Measurements from ENCODE around the gene CRK. TPM values are rescaled to one million over a fixed set of nuclear protein-coding genes. Genes with fewer than 3 reads are reported as not detected.

Gene CRK
- total and polyA plus RNA-seq, 10 of the 15 experiments (the other 5 are each of a cell fraction or from before 2014, with no cell fraction given), result 11.1 to 23.8 (median 20.5) TPM

- Histone ChIP-seq H3K27ac (ENCODE audit: control insufficient read depth, insufficient read depth) (no peak overlapping the region), H3K9me3 (replicated peaks; ENCODE audit: control insufficient read depth, insufficient read depth, low read length) (no peaks in the 10 kb centered on the region), H3K36me3 (ENCODE audit: control insufficient read depth in 2 of 2, insufficient read depth in 2 of 2, low read length in 1 of 2) (no peaks in the 10 kb centered on the region; a peak in 1 of 4 replicates), H3K27me3 (replicated peaks in 1 of 2; ENCODE audit: control insufficient read depth in 2 of 2, insufficient read depth in 2 of 2, low read length in 1 of 2) (no peaks in the 10 kb centered on the region), H3K4me3 (no peak overlapping the region), H3K4me1 (ENCODE audit: control insufficient read depth, insufficient read depth, low read length) (peaks cover 19% of the 10 kb centered on the region), H3K9ac (ENCODE audit: control insufficient read depth, insufficient read depth, low read length) (no peak overlapping the region), H3K79me2 (ENCODE audit: control insufficient read depth, insufficient read depth, low read length) (no peaks in the 10 kb centered on the region; the same call in 1 of the 2 replicates), H2AFZ (ENCODE audit: control insufficient read depth, low read depth, low read length) (no peak overlapping the region), H4K20me1 (ENCODE audit: control insufficient read depth, insufficient read depth) (no peaks in the 10 kb centered on the region), H3K4me2 (ENCODE audit: control insufficient read depth, insufficient read depth) (no peak overlapping the region)
- TF ChIP-seq MEF2B (IDR thresholded peaks at IDR 0.05; ENCODE audit: partially characterized antibody, poor library complexity, severe bottlenecking) (no peak), FOXM1 (IDR thresholded peaks at IDR 0.05; ENCODE audit: low read depth, low read length) (no peak), HDAC6 (IDR thresholded peaks at IDR 0.05; ENCODE audit: unreplicated experiment) (no peak), CHD1 (IDR thresholded peaks at IDR 0.05; ENCODE audit: low read depth, low read length) (no peak), SMAD1 (IDR thresholded peaks at IDR 0.05; ENCODE audit: low read depth, partially characterized antibody) (no peak), SMAD5 (IDR thresholded peaks at IDR 0.05; ENCODE audit: low read depth) (no peak), SRF (IDR thresholded peaks at IDR 0.05; ENCODE audit: low read depth in 2 of 2, low read length in 2 of 2) (no peak), BCL3 (IDR thresholded peaks at IDR 0.05; ENCODE audit: borderline replicate concordance, insufficient read depth, low read depth, low read length, poor library complexity, severe bottlenecking) (no peak), TBL1XR1 (IDR thresholded peaks at IDR 0.05; ENCODE audit: low read depth, low read length) (no peak), PAX5 (IDR thresholded peaks at IDR 0.05; ENCODE audit: borderline replicate concordance, low read depth, low read length) (no peak), YY1 (IDR thresholded peaks at IDR 0.05; ENCODE audit: low read depth, low read length) (no peak), TAF1 (IDR thresholded peaks at IDR 0.05; ENCODE audit: borderline replicate concordance, low read depth, low read length) (no peak), RUNX3 (IDR thresholded peaks at IDR 0.05; ENCODE audit: low read length) (no peak), WRNIP1 (IDR thresholded peaks at IDR 0.05; ENCODE audit: borderline replicate concordance, low read depth, low read length) (no peak), MEF2A (IDR thresholded peaks at IDR 0.05; ENCODE audit: insufficient read depth, low read depth, low read length) (no peak), NFYA (IDR thresholded peaks at IDR 0.05; ENCODE audit: borderline replicate concordance, low read depth, low read length) (no peak), GATAD2B (conservative IDR thresholded peaks at IDR 0.05; ENCODE audit: low read depth) (no peak)
- TF ChIP-seq, protein P1, sequence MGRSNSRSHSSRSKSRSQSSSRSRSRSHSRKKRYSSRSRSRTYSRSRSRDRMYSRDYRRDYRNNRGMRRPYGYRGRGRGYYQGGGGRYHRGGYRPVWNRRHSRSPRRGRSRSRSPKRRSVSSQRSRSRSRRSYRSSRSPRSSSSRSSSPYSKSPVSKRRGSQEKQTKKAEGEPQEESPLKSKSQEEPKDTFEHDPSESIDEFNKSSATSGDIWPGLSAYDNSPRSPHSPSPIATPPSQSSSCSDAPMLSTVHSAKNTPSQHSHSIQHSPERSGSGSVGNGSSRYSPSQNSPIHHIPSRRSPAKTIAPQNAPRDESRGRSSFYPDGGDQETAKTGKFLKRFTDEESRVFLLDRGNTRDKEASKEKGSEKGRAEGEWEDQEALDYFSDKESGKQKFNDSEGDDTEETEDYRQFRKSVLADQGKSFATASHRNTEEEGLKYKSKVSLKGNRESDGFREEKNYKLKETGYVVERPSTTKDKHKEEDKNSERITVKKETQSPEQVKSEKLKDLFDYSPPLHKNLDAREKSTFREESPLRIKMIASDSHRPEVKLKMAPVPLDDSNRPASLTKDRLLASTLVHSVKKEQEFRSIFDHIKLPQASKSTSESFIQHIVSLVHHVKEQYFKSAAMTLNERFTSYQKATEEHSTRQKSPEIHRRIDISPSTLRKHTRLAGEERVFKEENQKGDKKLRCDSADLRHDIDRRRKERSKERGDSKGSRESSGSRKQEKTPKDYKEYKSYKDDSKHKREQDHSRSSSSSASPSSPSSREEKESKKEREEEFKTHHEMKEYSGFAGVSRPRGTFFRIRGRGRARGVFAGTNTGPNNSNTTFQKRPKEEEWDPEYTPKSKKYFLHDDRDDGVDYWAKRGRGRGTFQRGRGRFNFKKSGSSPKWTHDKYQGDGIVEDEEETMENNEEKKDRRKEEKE (IDR thresholded peaks at IDR 0.05), result no peak
- TF ChIP-seq, protein P2, sequence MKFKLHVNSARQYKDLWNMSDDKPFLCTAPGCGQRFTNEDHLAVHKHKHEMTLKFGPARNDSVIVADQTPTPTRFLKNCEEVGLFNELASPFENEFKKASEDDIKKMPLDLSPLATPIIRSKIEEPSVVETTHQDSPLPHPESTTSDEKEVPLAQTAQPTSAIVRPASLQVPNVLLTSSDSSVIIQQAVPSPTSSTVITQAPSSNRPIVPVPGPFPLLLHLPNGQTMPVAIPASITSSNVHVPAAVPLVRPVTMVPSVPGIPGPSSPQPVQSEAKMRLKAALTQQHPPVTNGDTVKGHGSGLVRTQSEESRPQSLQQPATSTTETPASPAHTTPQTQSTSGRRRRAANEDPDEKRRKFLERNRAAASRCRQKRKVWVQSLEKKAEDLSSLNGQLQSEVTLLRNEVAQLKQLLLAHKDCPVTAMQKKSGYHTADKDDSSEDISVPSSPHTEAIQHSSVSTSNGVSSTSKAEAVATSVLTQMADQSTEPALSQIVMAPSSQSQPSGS (IDR thresholded peaks at IDR 0.05; ENCODE audit: low read length), result no peak
- no peak for DNase-seq (ENCODE audit: low read depth, low spot score)
- in situ Hi-C loops (cut with MboI), result no loop called here
- ChIA-PET POLR2A (interaction anchor here (0.6 kb wide), 1 partner anchor 44 kb away, joined by 3 read pairs; no protein-coding TSS in a partner anchor), SMC1A (ENCODE audit: uncharacterized antibody, unreplicated experiment) (interaction anchor here (1.2 kb wide), 1 partner anchor 96 kb away, joined by 3 read pairs; no protein-coding TSS in a partner anchor), CTCF (interaction anchor here (1.0 to 1.3 kb wide), 3 partner anchors 10 to 96 kb away, joined by 3 to 8 read pairs (median 4); no protein-coding TSS in a partner anchor), RAD21 (ENCODE audit: unreplicated experiment) (interaction anchor here (0.8 kb wide), 1 partner anchor 96 kb away, joined by 3 read pairs; no protein-coding TSS in a partner anchor)
- ATAC-seq, result no peak
- WGBS (ENCODE audit: insufficient coverage, insufficient replicate concordance, low lambda C conversion rate, missing lambda C conversion rate), result 91% methylated on average over 18 of the region's 18 CpGs
- intact Hi-C loops (cut with micrococcal nuclease; ENCODE audit: unreplicated experiment), result no loop called here
- no peak for FAIRE-seq
- no TSS peak for BruUV-seq (replicated peaks)
Observed at GRCh38 chr17:1461198-1461944, 5.3 kb upstream of the CRK start.
